ENCODE results near the gene HEPN1.

DNA sequence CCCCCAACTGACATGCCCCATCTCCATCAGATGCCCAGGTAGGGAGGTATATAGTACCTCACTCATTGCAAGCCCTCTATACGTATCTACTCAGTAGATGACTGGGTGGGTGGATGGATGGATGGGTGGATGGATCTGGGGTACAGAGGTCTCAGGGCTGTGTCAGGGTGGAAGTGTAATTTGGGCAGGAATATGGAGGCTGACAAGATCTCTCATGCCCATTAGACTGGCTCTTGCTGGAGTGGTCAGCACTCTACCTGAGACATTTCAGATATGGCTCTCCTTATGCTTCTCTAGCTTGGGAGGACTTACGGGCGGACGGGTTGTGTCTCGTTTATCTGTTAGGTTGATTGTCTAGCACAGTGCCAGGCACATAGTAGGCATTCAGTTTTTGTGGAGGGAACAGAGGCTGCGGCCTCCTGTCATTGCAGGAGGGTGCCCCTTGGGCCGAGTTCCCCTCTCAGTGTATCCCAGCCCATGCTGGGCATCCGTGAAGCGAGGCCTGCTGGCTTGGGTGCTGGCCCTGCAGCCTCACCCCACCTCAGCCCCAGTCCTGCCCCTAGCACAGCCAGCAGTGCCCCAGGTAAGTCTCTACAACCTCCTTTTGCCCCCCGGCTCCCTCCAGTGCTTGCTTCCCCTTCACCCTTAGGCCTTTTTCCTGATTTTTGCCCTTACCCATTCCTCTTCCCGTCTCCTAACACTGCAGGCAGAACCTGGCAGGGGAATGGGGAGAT is 40.1 kb upstream of the HEPN1 start:
- TF ChIP-seq, protein P1, sequence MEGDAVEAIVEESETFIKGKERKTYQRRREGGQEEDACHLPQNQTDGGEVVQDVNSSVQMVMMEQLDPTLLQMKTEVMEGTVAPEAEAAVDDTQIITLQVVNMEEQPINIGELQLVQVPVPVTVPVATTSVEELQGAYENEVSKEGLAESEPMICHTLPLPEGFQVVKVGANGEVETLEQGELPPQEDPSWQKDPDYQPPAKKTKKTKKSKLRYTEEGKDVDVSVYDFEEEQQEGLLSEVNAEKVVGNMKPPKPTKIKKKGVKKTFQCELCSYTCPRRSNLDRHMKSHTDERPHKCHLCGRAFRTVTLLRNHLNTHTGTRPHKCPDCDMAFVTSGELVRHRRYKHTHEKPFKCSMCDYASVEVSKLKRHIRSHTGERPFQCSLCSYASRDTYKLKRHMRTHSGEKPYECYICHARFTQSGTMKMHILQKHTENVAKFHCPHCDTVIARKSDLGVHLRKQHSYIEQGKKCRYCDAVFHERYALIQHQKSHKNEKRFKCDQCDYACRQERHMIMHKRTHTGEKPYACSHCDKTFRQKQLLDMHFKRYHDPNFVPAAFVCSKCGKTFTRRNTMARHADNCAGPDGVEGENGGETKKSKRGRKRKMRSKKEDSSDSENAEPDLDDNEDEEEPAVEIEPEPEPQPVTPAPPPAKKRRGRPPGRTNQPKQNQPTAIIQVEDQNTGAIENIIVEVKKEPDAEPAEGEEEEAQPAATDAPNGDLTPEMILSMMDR (IDR thresholded peaks at IDR 0.05; ENCODE audit: low read length): no peak
- TF ChIP-seq EZH2 (IDR thresholded peaks at IDR 0.05; ENCODE audit: borderline replicate concordance, low read length): no peak
